Measurements from ENCODE around the gene RNGTT. TPM values are rescaled to one million over a fixed set of nuclear protein-coding genes. Genes with fewer than 3 reads are reported as not detected.
"Not testable (repeated sequence)": the region's sequence is repeated elsewhere in the genome, so short reads cannot be mapped to it uniquely, and the experiment has no call there.

RNGTT gene
- total RNA-seq, 2 donors from 2014 or later: 18.1 to 18.2 TPM

DNA sequence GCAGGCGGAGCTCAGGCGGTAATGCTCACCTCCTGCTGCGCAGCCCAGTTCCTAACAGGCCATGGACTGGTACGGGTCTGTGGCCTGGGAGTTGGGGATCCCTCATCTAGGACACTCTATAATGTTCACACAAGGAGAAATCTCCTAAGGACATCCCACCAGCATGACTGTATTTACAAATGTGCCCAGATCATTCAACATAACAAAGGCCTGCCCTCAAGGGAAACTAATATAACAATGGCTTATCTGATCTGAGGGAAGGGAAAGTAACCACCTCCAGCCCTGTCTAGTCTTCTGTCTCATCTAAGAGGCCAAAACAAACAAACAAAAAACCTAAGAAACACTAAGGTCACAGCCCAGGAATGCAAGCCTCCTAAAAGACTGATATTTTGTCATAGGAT, 232.8 kb downstream of the RNGTT start:
- Mint-ChIP-seq H3K27me3 (ENCODE audit: low read depth) (no peaks in the 10 kb centered on the region), H3K27ac (no peak overlapping the region), H3K36me3 (ENCODE audit: insufficient read depth in 2 of 2) (peaks cover 1 to 6% of the 10 kb centered on the region in 2 donors), H3K4me3 (no peak overlapping the region), H3K9me3 (no peaks in the 10 kb centered on the region), H3K4me1 (ENCODE audit: low read depth) (peaks cover 8% of the 10 kb centered on the region)
- ATAC-seq (replicated peaks in 1 of 2) (no peak), DNase-seq (no peak)

DNA sequence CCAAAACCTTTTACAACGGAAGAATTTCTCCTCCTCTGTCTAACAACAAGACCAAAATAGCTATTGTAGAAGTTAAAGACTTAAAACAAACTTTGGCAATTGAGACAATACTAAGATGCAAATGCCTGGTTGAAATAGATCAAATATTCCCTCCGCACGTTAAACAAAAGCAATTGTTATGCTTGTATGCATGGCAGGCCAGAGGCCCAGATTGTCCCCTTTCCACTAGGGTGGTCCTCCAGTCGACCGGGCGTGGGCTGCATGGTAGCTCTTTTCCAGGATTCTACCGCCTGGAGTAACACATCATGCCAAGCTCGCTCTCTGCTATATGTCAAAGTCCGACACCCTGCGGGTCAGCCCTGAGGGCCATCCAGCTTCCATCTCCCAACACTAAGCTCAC, 234.7 kb downstream of the RNGTT start:
- Mint-ChIP-seq H3K27me3 (ENCODE audit: low read depth) (no peaks in the 10 kb centered on the region), H3K9me3 (no peaks in the 10 kb centered on the region), H3K4me3 (no peak overlapping the region), H3K4me1 (ENCODE audit: low read depth) (peaks cover 18% of the 10 kb centered on the region), H3K36me3 (ENCODE audit: insufficient read depth in 2 of 2) (peaks cover 1 to 3% of the 10 kb centered on the region in 2 donors), H3K27ac (no peak overlapping the region)
- ATAC-seq (replicated peaks in 1 of 2) (no peak), DNase-seq (no peak)

DNA sequence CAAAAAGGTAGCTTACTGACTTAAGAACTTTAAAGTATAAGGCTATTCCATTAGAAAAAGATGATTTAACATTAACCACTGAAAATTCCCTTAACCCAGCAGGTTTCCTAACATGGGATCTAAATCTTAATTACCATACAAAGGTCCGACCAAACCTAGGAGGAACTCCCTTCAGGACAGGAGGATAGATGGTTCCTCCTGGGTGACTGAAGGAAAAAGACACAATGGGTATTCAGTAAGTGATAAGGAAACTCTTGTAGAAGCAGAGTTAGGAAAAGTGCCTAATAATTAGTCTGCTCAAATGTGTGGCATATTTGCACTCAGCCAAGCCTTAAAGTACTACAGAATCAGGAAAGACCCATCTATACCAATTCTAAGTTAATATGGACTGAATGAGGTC, 237.0 kb downstream of the RNGTT start:
- H3K9me3 Mint-ChIP-seq; ATAC-seq (replicated peaks in 1 of 2); H3K36me3 Mint-ChIP-seq (ENCODE audit: insufficient read depth in 2 of 2); DNase-seq; H3K27ac Mint-ChIP-seq; H3K4me3 Mint-ChIP-seq; H3K27me3 Mint-ChIP-seq (ENCODE audit: low read depth): not testable (repeated sequence)
- H3K4me1 Mint-ChIP-seq (ENCODE audit: low read depth): peaks cover 18% of the 10 kb centered on the region

DNA sequence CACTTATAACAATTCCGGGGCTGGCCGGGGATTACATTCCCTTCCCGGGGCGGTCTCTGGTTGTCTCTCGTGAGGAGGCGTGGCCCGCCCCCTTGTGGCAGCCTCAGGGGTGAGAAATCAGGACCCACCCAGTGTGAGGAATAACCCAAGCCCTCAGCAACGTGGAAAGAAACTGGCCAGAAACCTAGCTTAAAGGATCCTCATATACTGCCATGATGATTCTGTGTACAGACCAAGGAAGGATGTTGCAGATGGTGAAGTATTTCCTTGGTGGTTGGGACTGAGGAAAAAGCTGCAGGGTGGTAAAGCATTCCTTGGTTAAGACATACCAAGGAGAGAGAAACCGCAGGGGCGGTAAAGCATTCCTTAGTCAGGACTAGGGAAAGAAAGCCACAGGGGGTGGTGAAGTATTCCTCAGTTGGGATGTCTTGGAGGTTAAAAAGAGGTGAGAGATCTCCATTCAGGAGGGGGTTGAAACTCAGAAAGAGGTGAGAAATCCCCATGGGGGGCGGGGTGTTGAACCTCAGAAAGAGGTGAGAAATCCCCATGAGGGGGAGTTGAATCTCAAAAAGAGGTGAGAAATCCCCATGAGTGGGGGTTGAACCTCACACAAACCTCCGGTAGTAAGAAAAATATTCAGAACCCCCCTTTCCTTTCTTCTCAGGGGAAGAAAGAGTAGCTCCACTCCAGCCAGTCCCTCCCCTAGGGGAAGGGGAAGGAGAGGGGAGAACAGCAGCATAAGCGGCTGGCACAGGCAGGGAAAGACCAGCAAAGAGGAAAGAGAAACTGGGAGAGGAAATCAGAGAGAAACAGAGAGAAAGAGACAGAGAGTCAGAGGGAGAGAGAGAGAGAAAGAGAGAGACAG, 238.1 kb downstream of the RNGTT start:
- peak; percentile 7 to 25 for ATAC-seq (replicated peaks in 1 of 2)
- no peaks in the 10 kb centered on the region for H3K36me3 Mint-ChIP-seq (ENCODE audit: insufficient read depth in 2 of 2)
- peak overlapping the region; percentile 79 for H3K27ac Mint-ChIP-seq
- no peaks in the 10 kb centered on the region for H3K27me3 Mint-ChIP-seq (ENCODE audit: low read depth)
- peak; percentile 31 to 36 for DNase-seq
- H3K4me1 Mint-ChIP-seq (ENCODE audit: low read depth): peaks cover 18% of the 10 kb centered on the region
- H3K4me3 Mint-ChIP-seq: peak overlapping the region; percentile 29 to 67
- no peaks in the 10 kb centered on the region for H3K9me3 Mint-ChIP-seq

DNA sequence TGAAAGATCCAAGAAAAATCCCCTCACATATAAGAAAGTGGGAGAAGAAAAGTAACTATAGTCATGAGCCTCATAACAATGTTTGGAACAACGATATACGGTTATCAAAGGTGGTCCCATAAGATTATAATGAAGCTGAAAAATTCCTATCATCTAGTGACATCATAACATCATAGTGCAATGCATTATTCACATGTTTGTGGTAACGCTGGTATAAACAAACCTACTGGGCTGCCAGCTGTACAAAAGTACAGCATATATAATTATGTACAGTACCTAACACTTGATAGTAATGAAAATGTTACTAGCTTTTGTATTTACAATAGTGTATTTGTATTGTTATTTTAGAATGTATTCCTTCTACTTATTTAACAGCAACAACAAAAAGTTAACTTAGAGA, 240.7 kb downstream of the RNGTT start:
- no peak overlapping the region for H3K4me3 Mint-ChIP-seq
- ATAC-seq (replicated peaks in 1 of 2) (no peak), DNase-seq (no peak)
- H3K9me3 Mint-ChIP-seq: peaks cover 0 to 2% of the 10 kb centered on the region in 2 donors
- no peaks in the 10 kb centered on the region for H3K27me3 Mint-ChIP-seq (ENCODE audit: low read depth)
- H3K36me3 Mint-ChIP-seq (ENCODE audit: insufficient read depth in 2 of 2): peaks cover 1% of the 10 kb centered on the region in 2 donors
- H3K27ac Mint-ChIP-seq: no peak overlapping the region
- peaks cover 18% of the 10 kb centered on the region for H3K4me1 Mint-ChIP-seq (ENCODE audit: low read depth)

DNA sequence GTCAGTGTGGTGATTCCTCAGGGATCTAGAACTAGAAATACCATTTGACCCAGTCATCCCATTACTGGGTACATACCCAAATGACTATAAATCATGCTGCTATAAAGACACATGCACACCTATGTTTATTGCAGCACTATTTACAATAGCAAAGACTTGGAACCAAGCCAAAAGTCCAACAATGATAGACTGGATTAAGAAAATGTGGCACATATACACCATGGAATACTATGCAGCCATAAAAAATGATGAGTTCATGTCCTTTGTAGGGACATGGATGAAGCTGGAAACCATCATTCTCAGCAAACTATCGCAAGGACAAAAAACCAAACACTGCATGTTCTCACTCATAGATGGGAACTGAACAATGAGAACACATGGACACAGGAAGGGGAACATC, 247.0 kb downstream of the RNGTT start:
- H3K4me3 Mint-ChIP-seq; H3K36me3 Mint-ChIP-seq (ENCODE audit: insufficient read depth in 2 of 2); H3K27me3 Mint-ChIP-seq (ENCODE audit: low read depth); ATAC-seq (replicated peaks in 1 of 2); H3K27ac Mint-ChIP-seq; DNase-seq; H3K9me3 Mint-ChIP-seq; H3K4me1 Mint-ChIP-seq (ENCODE audit: low read depth): not testable (repeated sequence)

DNA sequence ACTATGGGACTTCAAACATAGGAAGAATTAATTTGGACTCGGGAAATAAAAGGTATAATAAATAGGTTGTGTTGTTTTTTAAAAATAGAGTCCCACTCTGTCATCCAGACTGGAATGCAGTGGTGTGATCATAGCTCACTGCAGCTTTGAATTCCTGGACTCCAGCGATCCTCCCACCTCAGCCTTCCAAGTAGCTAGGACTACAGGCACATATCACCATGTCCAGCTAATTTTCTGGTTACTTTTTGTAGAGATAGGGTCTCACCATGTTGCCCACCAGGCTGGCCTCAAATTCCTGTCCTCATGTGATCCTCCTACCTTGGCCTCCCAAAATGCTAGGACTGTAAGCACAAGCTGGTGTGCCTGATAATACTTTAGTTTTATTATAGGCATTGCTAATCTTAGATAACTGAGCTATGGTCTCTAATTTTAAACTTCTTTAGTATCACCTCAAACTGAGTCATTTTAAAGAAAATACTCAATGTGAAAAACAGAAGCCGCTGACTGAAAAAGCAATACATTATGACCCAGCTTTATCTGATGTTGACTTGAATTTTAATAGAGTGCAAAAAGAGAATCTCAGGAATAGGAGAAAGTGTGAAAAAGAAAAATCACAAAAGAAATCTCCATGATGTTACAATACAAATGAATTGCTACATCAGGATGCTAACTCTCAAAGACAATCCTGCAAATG, 251.0 kb downstream of the RNGTT start:
- Mint-ChIP-seq H3K4me1 (ENCODE audit: low read depth) (no peaks in the 10 kb centered on the region), H3K27me3 (ENCODE audit: low read depth) (no peaks in the 10 kb centered on the region), H3K9me3 (peaks cover 2 to 3% of the 10 kb centered on the region in 2 donors), H3K36me3 (ENCODE audit: insufficient read depth in 2 of 2) (peaks cover 2 to 5% of the 10 kb centered on the region in 2 donors), H3K4me3 (no peak overlapping the region), H3K27ac (no peak overlapping the region)
- ATAC-seq (replicated peaks in 1 of 2) (peak in 1 of 2 donors; percentile 51), DNase-seq (no peak)

DNA sequence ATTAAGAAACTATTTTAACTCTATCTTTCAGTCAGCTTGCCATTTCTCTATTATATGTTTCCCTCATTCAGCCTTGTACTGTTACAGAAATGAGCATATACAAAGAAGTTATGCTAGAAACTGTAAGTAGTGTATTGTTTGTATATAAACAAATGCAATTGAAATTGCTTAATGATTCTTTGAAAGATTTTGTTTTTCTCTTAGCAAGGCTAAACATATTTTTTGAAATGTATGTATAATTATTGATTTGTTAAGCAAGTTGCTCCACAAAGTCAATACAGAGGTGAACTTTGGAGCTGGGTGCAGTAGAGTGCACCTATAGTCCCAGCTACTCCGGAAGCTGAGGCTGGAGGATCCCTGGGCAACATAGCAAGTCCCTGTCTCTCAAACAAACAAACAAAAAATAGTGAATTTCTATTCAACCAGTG, 253.6 kb downstream of the RNGTT start:
- Mint-ChIP-seq H3K27me3 (ENCODE audit: low read depth) (no peaks in the 10 kb centered on the region), H3K4me3 (no peak overlapping the region)

DNA sequence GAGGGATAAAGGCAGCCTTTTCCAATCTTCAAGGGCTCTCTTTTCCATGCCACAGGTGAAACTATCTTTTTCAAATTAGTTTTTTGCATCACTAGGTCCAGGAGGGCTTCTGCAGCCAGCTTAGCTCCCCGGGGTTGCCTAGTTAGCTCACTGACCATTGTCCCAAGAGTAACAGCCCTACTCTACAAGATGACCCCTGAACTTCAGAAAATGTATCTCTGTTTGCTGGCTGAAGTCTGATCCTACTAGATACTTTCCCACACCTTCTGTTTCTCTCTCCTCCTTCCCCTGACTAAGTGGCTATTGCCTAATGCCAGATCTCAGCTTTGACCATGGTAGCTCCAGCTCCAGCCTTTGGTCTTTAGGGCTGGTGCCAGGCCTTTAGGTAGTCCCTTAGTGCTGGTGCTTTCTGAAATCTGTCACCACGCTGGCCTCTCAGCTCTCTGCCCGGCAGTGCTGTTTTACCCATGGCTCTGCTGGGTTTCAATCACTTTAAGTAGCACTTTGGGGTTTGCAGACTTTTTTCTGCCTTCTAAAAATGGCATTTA, 255.1 kb downstream of the RNGTT start:
- peaks cover under 1 to 1% of the 10 kb centered on the region in 2 donors for H3K9me3 Mint-ChIP-seq
- DNase-seq: no peak
- H3K27ac Mint-ChIP-seq: no peak overlapping the region
- H3K4me3 Mint-ChIP-seq: no peak overlapping the region
- peaks cover 0 to 2% of the 10 kb centered on the region in 2 donors for H3K36me3 Mint-ChIP-seq (ENCODE audit: insufficient read depth in 2 of 2)
- ATAC-seq (replicated peaks in 1 of 2): no peak
- peaks cover 19% of the 10 kb centered on the region for H3K4me1 Mint-ChIP-seq (ENCODE audit: low read depth)
- no peaks in the 10 kb centered on the region for H3K27me3 Mint-ChIP-seq (ENCODE audit: low read depth)

More for the DNA sequence above, 253.6 kb downstream of the RNGTT start:
- Mint-ChIP-seq H3K27ac (no peak overlapping the region), H3K4me1 (ENCODE audit: low read depth) (peaks cover 12% of the 10 kb centered on the region), H3K9me3 (peaks cover 2 to 3% of the 10 kb centered on the region in 2 donors), H3K36me3 (ENCODE audit: insufficient read depth in 2 of 2) (peaks cover 2% of the 10 kb centered on the region in 2 donors)
- ATAC-seq (replicated peaks in 1 of 2): no peak
- no peak for DNase-seq

DNA sequence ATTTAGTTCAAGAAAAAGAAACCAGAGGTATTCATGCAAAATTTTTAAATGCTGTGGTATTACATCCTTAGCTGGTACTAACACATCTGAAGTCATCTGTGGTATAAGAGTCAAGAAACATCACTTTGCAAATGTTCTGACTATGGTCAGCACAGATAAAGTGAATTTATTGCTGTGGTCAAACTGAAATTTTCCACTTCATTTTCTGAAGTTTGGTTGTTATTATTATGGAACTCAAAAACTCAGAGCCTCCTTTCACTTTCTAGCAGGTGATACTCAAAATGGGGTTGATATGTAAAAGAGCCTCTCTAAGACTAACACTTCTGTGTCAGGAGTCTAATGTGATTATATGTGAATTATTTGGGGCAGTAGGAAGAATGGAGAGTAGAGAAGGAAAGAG, 257.8 kb downstream of the RNGTT start:
- H3K27me3 Mint-ChIP-seq (ENCODE audit: low read depth): no peaks in the 10 kb centered on the region
- H3K4me3 Mint-ChIP-seq: no peak overlapping the region
- no peak overlapping the region for H3K27ac Mint-ChIP-seq
- H3K36me3 Mint-ChIP-seq (ENCODE audit: insufficient read depth in 2 of 2): peaks cover 0 to 3% of the 10 kb centered on the region in 2 donors
- peaks cover 22% of the 10 kb centered on the region for H3K4me1 Mint-ChIP-seq (ENCODE audit: low read depth)
- ATAC-seq (replicated peaks in 1 of 2) (peak; percentile 60 to 67), DNase-seq (no peak)
- H3K9me3 Mint-ChIP-seq: peaks cover 1 to 3% of the 10 kb centered on the region in 2 donors

DNA sequence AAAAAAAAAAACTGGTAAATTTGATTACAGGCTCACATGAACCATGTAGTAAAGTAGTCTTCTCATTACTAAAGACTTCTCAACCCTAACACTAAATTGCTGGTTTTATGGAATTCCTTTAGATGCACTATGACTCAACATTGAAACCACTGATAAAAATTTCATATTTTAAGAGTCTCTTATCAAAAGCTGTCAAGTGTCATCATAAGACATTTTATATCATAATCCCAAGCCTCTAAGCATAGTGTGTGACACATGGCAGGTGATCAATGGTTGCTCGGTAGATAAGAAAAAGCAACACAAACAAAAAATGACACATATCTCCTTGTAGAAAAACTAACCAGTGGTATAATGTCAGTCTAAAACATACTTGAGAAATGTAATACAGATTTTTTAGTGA, 258.4 kb downstream of the RNGTT start:
- H3K27me3 Mint-ChIP-seq (ENCODE audit: low read depth): no peaks in the 10 kb centered on the region
- no peak for DNase-seq
- H3K4me1 Mint-ChIP-seq (ENCODE audit: low read depth): peaks cover 28% of the 10 kb centered on the region
- peaks cover 1 to 3% of the 10 kb centered on the region in 2 donors for H3K9me3 Mint-ChIP-seq
- peak in 1 of 2 donors; percentile 34 for ATAC-seq (replicated peaks in 1 of 2)
- H3K36me3 Mint-ChIP-seq (ENCODE audit: insufficient read depth in 2 of 2): peaks cover 0 to 3% of the 10 kb centered on the region in 2 donors
- H3K4me3 Mint-ChIP-seq: no peak overlapping the region
- H3K27ac Mint-ChIP-seq: no peak overlapping the region

DNA sequence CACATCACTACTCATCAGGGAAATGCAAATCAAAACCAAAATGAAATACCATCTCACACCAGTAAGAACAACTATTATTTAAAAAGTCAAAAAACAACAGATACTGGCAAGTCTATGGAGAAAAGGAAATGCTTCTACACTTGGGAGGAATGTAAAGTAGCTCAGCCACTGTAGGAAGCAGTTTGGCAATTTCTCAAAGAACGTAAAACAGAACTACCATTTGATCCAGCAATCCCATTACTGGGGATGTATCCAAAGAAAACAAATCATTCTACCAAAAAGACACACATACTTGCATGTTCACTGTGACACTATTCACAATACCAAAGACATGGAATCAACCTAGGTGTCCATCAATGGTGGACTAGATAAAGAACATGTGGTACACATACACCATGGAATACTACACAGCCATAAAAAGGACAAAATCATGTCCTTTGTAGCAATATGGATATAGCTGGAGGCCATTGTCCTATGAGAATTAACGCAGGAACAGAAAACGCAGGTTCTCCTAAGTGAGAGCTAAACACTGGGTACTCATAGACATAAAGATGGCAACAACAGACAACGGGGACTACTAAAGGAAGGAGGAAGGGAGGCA, 260.4 kb downstream of the RNGTT start:
- Mint-ChIP-seq H3K27ac (no peak overlapping the region), H3K4me3 (no peak overlapping the region), H3K36me3 (ENCODE audit: insufficient read depth in 2 of 2) (peaks cover 0 to 3% of the 10 kb centered on the region in 2 donors), H3K4me1 (ENCODE audit: low read depth) (peaks cover 28% of the 10 kb centered on the region), H3K9me3 (peaks cover 1 to 3% of the 10 kb centered on the region in 2 donors), H3K27me3 (ENCODE audit: low read depth) (no peaks in the 10 kb centered on the region)
- ATAC-seq (replicated peaks in 1 of 2) (no peak), DNase-seq (no peak)

DNA sequence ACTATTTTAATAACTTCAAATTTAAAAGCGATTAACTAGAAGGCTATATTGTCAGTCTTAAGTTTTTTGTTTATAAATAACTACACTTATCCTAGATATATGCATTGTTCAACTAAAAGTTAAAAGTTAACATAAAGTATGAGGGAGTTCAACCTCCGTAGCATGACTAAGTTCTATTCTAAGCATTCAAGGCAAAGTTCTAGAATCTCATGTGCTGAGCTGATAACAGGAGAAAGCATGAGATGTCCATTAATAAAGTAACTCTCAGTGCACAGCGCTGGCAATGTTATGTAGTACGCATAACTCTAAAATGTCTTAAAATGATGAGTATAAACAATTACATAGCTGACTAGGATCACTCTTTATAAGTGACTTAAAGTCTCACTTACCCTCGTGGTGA, 264.8 kb downstream of the RNGTT start:
- Mint-ChIP-seq H3K27ac (no peak overlapping the region), H3K9me3 (peaks cover 5 to 9% of the 10 kb centered on the region in 2 donors), H3K4me1 (ENCODE audit: low read depth) (peaks cover 8% of the 10 kb centered on the region), H3K36me3 (ENCODE audit: insufficient read depth in 2 of 2) (peaks cover 6 to 15% of the 10 kb centered on the region in 2 donors), H3K4me3 (no peak overlapping the region), H3K27me3 (ENCODE audit: low read depth) (no peaks in the 10 kb centered on the region)
- no peak for DNase-seq
- no peak for ATAC-seq (replicated peaks in 1 of 2)

Data from activated T-cell treated with anti-CD3 and anti-CD28 coated beads, Interleukin-2, amount 50 U/mL, for 72 hours (primary cell).